GM12878 (cell line): ENCODE data around the gene SMAGP. TPM values are rescaled to one million over a fixed set of nuclear protein-coding genes. Genes with fewer than 3 reads are reported as not detected.

ENCODE experiments used
- BRCA1 ChIP-seq: IDR thresholded peaks from 2 replicates; pipeline ENCODE4 v1.6.1; 2011; ENCODE audit warnings: low read depth, low read length, improper control_type of control experiment
- CHD2 ChIP-seq: IDR thresholded peaks from 2 replicates; pipeline ENCODE4 v1.6.1; 2011; ENCODE audit warnings: low read depth, low read length, improper control_type of control experiment, borderline replicate concordance
- DPF2 ChIP-seq: fragments of 450-650 bp; IDR thresholded peaks from 2 replicates; pipeline ENCODE4 v1.6.1; 2017; ENCODE audit warnings: mild to moderate bottlenecking
- FOXK2 ChIP-seq: fragments of 450-650 bp; IDR thresholded peaks from 2 replicates; pipeline ENCODE4 v1.6.1; 2017; ENCODE audit warnings: mild to moderate bottlenecking, moderate library complexity
- FOXM1 ChIP-seq: IDR thresholded peaks from 2 replicates; pipeline ENCODE4 v1.6.1; 2012; ENCODE audit warnings: low read depth, mild to moderate bottlenecking, inconsistent platforms, low read length, moderate library complexity
- HDGF ChIP-seq: fragments of 450-650 bp; IDR thresholded peaks from 2 replicates; pipeline ENCODE4 v1.6.1; 2016; ENCODE audit warnings: antibody characterized with exemption
- KLF5 ChIP-seq: fragments of 450-650 bp; IDR thresholded peaks from 2 replicates; pipeline ENCODE4 v1.6.1; 2014; ENCODE audit warnings: mild to moderate bottlenecking; ENCODE audit not compliant: partially characterized antibody
- LARP7 ChIP-seq: fragments of 450-650 bp; IDR thresholded peaks from 2 replicates; pipeline ENCODE4 v1.6.1; 2017; ENCODE audit warnings: mild to moderate bottlenecking
- MLLT1 ChIP-seq: fragments of 450-650 bp; IDR thresholded peaks from 2 replicates; pipeline ENCODE4 v1.6.1; 2016; ENCODE audit warnings: mild to moderate bottlenecking
- MYC ChIP-seq: IDR thresholded peaks from 2 replicates; pipeline ENCODE4 v1.6.1; 2011; ENCODE audit warnings: mild to moderate bottlenecking, low read length, moderate library complexity, inconsistent platforms; ENCODE audit not compliant: insufficient read depth, insufficient replicate concordance, insufficient read length, severe bottlenecking
- NR2C1 ChIP-seq: fragments of 450-650 bp; IDR thresholded peaks from 2 replicates; pipeline ENCODE4 v1.6.1; 2017; ENCODE audit warnings: antibody characterized with exemption, mild to moderate bottlenecking, moderate library complexity
- PML ChIP-seq: IDR thresholded peaks from 2 replicates; pipeline ENCODE4 v1.6.1; 2012; ENCODE audit warnings: low read length, inconsistent platforms
- POU2F2 ChIP-seq: IDR thresholded peaks from 3 replicates; pipeline ENCODE4 v1.6.1; 2011; ENCODE audit warnings: low read depth, mild to moderate bottlenecking, low read length, borderline replicate concordance
- RCOR1 ChIP-seq: conservative IDR thresholded peaks from 2 replicates; pipeline ENCODE4 v1.6.1; 2012; ENCODE audit warnings: low read depth, low read length, improper control_type of control experiment
- SREBF1 ChIP-seq: IDR thresholded peaks from 2 replicates; pipeline ENCODE4 v1.6.1; 2012; ENCODE audit warnings: mild to moderate bottlenecking, low read length
- STAT1 ChIP-seq: fragments of 450-650 bp; conservative IDR thresholded peaks from 2 replicates; pipeline ENCODE4 v1.6.1; 2014; ENCODE audit warnings: antibody characterized with exemption, mild to moderate bottlenecking
- SUPT20H ChIP-seq: IDR thresholded peaks from 2 replicates; pipeline ENCODE4 v1.6.1; 2011; ENCODE audit warnings: low read depth, mild to moderate bottlenecking, low read length, moderate library complexity, borderline replicate concordance; ENCODE audit not compliant: control insufficient read depth
- TAF1 ChIP-seq: IDR thresholded peaks from 2 replicates; pipeline ENCODE4 v1.6.1; 2011; ENCODE audit warnings: mild to moderate bottlenecking, low read depth, low read length, borderline replicate concordance
- TCF12 ChIP-seq: IDR thresholded peaks from 2 replicates; pipeline ENCODE4 v1.6.1; 2011; ENCODE audit warnings: low read depth, mild to moderate bottlenecking, low read length
- USF2 ChIP-seq: IDR thresholded peaks from 2 replicates; pipeline ENCODE4 v1.6.1; 2011; ENCODE audit warnings: low read depth, low read length, improper control_type of control experiment, borderline replicate concordance
- YY1 ChIP-seq: IDR thresholded peaks from 2 replicates; pipeline ENCODE4 v1.6.1; 2011; ENCODE audit warnings: low read depth, mild to moderate bottlenecking, low read length
- ZNF207 ChIP-seq: fragments of 450-650 bp; IDR thresholded peaks from 2 replicates; pipeline ENCODE4 v1.6.1; 2014; ENCODE audit warnings: antibody characterized with exemption, mild to moderate bottlenecking, borderline replicate concordance
- ZNF274 ChIP-seq: IDR thresholded peaks from one replicate; pipeline ENCODE4 v1.8.0; 2011; ENCODE audit not compliant: insufficient read length, insufficient read depth
- ZNF592 ChIP-seq: fragments of 450-650 bp; IDR thresholded peaks from 2 replicates; pipeline ENCODE4 v1.6.1; 2017; ENCODE audit warnings: mild to moderate bottlenecking, moderate library complexity
- polyA plus RNA-seq, 11 experiments: library from polyadenylated mRNA; depleted of rRNA in 4 of 11; unstranded in 6 of 11; stranded (reverse) in 5 of 11; fragments of >200 nt; fragmentation: Nextera tagmentation in 4 of 11; fragmentation: Illumina TruSeq in 1 of 11; extraction: Ambion mirVana in 4 of 11; extraction: Trizol in 1 of 11; gene quantifications; 1 replicate in 1 of 11; 2 replicates in 10 of 11; pipeline versions ENCODE4 v1.2.1 to v1.2.3, GENCODE V29; 2011 to 2016; ENCODE audit warnings: inconsistent platforms in 2 of 11, missing spikeins in 2 of 11, low read depth in 1 of 11
- total RNA-seq, 4 experiments: library from RNA; depleted of rRNA in 3 of 4; stranded (reverse); fragments of >200 nt in 3 of 4; fragmentation: Illumina TruSeq in 1 of 4; extraction: Trizol in 1 of 4; gene quantifications; 2 replicates each; pipeline versions ENCODE4 v1.2.1 to v1.2.3, GENCODE V29; 2013 to 2021

SMAGP gene
- total and polyA plus RNA-seq, 10 of the 15 experiments (the other 5 are each of a cell fraction or from before 2014, with no cell fraction given) = 0.42 to 7.1 (median 3.9) TPM

- TF ChIP-seq USF2 (peak; percentile 91), NR2C1 (0 out of 2 replicates have a peak, but pooled peaks have one; percentile 29), FOXK2 (peak; percentile 55; the same call in 1 of the 2 replicates), ZNF274 (no peak), STAT1 (peak; percentile 83; the same call in 1 of the 2 replicates), HDGF (peak; percentile 27; the same call in 1 of the 2 replicates), ZNF592 (no peak), DPF2 (peak; percentile 97), TAF1 (peak; percentile 73; the same call in 1 of the 2 replicates), CHD2 (peak; percentile 86), KLF5 (peak; percentile 90), BRCA1 (no peak), SUPT20H (no peak), MYC (peak; percentile 27), POU2F2 (peak; percentile 79; the same call in 2 of the 3 replicates), MLLT1 (peak; percentile 72), FOXM1 (no peak), PML (peak; percentile 97), YY1 (peak; percentile 55), RCOR1 (no peak), LARP7 (peak; percentile 98), ZNF207 (peak; percentile 85), TCF12 (no peak; the same call in 1 of the 2 replicates), SREBF1 (no peak)
Observed at GRCh38 chr12:51238510-51239334, 31.5 kb downstream of the SMAGP start, which contains the start of gene DAZAP2 (continued).
